HG03520 (cell line): ENCODE results near the gene DUSP19.
"Not testable (repeated sequence)": the region's sequence is repeated elsewhere in the genome, so short reads cannot be mapped to it uniquely, and the experiment has no call there.

Experiments
- ATAC-seq: cut with Tn5 transposase; IDR thresholded peaks from one replicate; pipeline ENCODE4 v1.9.1; 2021; ENCODE audit warnings: mild to moderate bottlenecking, moderate library complexity; ENCODE audit not compliant: unreplicated experiment

DUSP19 gene, protein sequence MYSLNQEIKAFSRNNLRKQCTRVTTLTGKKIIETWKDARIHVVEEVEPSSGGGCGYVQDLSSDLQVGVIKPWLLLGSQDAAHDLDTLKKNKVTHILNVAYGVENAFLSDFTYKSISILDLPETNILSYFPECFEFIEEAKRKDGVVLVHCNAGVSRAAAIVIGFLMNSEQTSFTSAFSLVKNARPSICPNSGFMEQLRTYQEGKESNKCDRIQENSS

DNA sequence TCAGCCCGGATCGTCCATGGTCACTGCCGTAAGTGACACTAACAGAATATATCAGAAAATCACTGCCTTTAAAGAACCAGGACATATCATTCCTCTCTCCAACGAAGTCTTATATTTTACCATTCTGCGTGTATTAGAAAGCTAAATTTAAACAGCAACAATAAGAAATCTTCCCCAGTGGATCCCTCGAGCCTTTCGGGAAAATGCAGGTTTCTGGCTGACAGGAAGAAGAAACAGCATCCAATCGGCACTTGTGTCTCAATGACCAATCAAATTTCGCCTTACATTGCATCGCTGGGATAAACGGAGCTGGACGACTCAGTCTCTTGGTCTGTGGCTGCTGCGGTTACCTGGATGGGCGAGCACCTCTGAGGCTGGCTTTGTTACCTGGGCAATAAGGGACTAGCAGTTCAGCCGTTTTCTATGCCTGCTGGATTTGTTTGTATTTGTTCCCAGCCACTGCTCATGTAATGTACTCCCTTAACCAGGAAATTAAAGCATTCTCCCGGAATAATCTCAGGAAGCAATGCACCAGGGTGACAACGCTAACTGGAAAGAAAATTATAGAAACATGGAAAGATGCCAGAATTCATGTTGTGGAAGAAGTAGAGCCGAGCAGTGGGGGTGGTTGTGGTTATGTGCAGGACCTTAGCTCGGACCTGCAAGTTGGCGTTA, at the start of gene DUSP19:
Gene DUSP19, plus strand, starts transcription at position 284 of the 675 bp plus-strand sequence. Its CDS starts 187 bp downstream, at position 471.
- peak; percentile 83 for ATAC-seq

DNA sequence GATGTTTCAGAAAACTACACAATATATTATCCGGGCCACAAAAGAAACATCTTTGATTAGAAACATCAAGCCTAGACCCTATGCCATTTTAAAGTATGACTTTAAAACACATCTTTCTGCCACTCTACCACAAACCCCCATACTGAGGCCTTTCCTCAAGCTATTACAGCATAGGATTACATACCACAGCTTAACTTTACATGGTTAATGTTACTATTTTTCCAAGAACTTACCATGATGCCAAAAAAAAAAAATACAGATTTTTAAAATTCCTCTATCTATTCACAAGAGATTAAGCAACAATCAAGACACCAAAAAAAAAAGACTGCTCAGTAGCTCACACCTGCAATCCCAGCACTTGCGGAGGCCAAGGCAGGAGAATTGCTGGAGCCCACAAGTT, 49.3 kb upstream of the DUSP19 start:
- ATAC-seq = no peak

DNA sequence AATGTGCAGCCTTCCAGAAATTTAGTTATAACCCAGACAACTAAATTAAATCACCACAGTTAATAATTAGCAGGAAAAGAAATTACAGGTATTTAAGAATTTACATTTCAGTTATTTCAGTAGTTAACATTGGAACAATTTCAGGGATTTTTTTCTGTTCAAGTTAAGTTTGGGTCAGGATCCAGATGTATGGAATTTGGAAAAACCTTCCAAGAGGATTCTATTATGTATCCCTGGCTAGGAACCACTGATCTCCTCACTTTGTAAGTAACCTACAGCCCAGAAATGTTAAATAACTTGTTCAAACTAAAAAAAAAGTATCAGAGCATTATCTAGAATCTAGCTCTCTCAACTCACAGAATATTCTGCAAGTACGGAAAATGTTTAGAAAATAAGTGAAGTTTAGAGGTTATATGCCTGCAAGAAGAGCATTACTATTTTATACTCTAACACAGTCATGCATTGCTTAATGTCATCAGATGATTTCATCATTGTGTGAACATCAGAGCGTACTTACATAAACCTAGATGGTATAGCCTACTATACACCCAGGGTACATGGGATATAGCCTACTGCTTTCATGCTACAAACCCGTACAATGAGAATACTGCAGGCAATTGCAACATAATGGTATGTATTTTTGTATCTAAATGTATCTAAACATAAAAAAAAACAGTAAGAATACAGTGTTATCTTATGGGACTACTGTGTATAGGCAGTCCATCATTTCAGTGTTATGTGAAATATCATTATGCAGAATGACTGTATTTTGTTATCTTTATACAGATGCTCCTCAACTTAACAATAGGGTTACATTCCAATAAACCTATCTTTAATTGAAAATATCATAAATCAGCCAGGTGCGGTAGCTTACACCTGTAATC, 46.4 kb upstream of the DUSP19 start:
- no peak for ATAC-seq

DNA sequence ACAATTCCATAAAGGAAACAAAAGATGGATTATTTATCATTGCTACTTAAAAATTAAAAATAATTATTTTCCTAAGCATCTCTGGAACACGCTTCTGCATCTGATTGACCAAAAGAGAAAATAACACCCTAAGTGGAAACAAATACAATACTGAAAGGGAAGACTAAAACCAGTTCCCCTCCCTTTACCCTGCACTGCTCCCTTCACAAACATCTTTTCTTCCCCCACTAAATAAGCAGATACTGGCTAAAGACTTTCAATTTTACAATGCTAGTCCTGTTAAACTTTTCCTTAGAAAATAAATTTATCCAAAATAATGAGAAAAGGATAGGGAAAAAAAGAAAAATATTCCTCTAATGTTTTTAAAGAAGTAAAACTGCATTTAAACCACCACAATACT, 44.6 kb upstream of the DUSP19 start:
- ATAC-seq = no peak

DNA sequence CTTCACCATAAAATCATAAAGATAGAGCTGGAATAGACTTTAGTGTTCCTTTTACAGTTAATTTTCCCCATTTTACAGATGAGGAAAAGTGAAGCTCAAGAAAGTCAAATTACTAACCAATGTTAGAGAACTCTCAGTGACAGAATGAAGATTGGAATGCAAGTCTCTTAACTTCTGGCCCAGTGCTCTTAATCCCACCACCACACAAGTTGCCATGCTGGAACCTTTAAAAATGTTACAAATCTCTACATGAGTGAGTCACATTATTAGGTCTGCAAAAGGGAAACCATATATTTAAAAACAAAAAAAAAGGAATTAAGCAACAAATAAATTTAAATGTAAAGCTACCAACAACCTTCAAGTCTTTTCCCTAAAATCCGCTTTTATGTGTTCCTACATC, 43.7 kb upstream of the DUSP19 start:
- ATAC-seq = no peak

DNA sequence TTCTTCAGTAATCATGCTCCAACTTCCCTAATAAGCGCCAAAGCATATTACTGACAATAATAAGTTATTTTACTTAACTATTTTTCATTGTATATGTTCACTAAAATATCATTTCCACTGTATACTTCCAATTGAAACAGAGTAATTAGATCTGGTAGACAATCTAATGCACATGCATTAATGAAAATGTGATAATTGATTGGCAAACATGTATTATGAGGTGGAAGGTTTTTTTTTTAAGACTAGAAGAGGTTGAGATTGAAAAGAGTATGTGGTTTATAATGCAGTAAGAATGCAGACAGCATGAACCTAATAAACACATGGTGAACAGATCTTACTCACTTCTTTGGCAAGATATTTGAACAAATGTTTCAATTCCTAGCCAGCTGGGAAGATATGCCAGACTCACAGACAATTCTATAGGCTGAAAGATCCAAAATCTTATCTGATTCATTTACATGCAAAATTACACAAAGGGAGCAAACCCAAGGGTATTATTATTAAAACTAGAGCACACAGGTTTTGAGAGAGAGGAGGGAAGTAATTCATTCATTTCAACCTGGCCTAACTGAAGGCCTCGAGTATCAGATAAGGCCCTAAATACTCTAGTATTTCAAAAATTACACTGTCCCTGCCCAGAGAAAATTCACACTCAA, 43.1 kb upstream of the DUSP19 start:
- no peak for ATAC-seq

DNA sequence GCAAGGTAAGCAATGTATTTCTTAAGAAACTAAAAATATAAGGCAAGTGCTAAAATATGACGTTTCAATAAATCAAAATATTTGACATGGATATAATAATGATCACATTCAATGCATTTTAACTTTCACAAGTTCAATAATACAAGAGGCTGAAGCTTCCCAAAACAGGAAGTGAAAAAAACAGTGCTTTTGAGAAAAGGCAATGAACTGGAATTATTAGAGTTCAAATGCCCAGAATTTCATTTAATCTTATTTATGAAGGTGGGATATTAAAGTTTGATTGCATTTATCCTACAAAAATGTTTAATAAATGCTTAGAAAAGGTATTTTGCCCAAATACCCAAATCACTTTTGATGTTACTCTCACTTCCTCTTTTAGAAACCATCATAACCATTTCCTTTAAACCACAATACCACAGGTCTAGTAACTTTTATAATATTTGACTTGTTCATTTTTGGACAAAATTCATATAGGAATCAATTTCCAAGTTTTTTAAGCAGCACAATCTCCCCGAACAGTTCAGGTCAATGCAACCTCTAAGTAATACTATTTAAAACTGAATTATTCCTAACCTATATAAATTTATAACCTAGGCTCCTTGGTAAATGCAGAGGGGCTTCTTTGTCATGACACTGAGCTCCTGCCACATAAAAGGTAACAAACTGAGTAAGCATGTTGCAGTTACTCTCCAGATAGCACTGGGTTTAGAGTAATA, 42.4 kb upstream of the DUSP19 start:
- peak; percentile 54 for ATAC-seq

DNA sequence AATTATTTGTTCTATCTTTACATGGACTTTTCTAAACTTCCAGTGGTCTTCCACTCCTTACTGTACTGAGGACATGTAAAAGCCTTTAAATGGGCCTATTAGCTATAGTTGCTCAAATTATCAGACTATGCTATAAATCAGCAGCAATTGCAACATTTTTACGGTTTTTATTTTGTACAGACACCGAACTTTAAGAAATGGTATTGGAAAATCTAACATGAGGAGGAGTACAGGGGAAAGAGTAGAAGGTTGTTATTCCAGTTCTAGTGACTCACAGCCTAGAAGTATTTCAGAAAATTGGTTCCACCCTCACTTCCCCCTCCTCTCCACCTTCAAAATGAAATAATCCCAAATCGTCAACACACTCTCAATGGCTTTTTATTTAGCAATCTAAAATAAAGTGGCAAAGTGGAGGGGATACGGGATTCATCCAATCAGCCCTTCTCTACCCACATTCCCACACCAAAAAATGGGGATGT, 41.4 kb upstream of the DUSP19 start:
- ATAC-seq = no peak

DNA sequence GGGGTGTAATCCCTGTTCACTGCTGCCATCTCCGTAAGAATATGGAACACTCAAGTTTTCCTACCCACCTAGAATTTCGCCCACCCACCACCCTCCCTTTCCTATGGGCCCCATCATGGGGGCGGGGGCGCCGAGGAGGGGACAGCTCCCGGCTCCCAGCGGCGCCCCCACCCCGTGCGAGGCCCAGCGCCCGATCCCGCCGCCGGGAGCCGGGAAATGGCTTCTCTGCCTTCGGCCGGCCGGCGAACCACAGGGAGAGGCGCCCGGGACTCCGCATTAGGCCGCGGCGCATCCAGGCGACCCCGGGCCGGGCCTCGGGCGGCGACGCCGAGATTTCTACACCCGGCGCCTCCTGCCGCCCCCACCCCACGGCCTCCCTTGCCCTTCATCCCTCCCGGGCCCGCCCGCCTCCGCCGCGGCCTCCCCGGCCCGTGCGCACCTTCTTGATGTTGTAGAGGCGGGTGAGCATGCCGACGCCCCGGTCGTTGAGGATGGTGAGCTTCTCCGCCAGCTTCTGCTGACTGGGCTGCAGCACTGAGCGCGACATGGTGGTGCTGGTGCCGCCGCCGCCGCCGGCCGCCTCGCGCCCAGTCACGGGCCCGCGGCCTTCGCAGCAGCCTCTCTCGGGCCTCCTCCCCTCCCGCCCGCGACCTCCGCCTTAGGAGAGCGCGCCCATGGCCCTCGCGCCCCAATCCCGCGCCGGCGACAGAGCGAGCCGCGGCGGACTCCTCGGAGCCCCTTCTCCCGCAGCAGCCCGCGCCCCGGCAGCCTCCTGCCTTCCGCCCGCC, 40.8 kb upstream of the DUSP19 start:
- ATAC-seq = peak; percentile 32

DNA sequence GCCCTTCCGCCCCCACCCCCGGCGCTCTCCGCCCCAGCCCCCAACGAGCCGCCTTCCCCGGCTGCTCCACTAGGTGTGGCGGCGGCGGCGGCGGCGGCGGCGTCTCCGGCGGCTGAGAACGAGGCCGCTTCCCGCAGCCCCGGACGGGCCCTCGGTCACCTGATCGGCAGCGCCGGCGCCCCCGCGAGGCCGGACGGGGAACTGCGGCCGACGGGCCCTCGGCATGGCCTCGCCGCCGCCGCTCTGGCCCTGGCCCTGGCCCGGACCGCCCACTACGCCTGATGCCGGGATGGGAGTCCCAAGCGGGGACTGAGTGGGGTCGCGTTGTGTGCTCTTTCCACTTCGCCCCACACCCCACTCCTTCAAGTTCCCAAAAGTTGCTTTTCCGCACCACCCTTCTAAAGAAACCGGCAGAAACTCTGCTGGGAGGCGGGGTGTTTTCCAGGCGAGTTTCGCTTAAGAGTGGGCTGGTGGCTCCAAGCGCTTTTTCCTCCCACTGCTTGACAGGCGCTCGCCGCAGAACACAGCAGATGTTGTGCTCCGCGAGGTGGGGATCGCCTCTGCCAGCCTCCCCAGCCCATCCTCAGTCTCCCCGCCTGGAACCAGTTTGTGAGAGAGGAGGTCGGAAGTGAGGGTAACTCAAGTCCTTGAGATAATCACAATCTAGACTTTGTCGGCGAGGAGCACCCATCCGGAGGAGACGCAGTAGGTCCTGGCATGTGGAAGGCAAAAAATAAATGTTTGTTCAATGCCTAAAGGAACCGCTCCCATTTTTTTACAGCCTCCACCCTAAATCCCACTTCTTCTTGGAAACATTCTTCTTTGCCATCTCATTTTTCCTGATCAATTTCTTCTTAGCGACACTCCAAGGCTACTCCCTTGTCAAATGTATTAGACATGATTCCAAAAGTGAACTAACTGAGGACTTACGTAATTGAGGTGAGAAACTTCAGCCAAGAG, 39.9 kb upstream of the DUSP19 start, which contains the start of gene NCKAP1:
Gene NCKAP1, minus strand, starts transcription at position 117 of the 960 bp plus-strand sequence. CDS start 358 bp downstream, outside the sequence.
- ATAC-seq = peak; percentile 68

DNA sequence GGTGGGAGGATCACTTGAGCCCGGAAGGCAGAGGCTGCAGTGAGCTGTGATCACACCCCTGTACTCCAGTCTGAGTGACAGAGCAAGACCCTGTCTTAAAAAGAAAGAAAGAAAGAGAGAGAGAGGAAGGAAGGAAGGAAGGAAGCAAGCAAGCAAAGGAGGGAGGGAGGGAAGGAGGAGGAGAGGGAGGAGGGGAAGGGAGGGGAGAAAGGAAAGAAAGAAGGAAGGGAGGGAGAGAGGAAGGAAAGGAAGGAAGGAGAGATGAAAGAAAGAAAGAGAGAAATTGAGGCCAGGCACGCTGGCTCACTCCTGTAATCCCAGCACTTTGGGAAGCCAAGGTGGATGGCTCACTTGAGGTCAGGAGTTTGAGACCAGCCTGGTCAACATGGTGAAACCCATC, 37.9 kb upstream of the DUSP19 start:
- no peak for ATAC-seq

DNA sequence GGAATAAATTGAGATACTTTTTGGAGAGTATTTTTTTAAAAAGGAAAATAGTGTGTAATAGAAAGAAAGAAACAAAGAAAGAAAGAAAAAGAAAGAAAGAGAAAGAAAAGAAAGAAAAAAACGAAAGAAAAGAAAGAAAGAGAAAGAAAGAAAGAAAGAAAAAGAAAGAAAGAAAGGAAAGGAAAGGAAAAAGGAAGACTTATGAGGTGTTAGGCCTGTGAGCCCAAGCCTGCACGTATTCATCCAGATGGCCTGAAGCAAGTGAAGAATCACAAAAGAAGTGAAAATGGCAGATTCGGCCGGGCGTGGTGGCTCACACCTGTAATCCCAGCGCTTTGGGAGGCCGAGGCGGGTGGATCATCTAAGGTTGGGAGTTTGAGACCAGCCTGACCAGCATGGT, 35.0 kb upstream of the DUSP19 start:
- ATAC-seq = not testable (repeated sequence)

DNA sequence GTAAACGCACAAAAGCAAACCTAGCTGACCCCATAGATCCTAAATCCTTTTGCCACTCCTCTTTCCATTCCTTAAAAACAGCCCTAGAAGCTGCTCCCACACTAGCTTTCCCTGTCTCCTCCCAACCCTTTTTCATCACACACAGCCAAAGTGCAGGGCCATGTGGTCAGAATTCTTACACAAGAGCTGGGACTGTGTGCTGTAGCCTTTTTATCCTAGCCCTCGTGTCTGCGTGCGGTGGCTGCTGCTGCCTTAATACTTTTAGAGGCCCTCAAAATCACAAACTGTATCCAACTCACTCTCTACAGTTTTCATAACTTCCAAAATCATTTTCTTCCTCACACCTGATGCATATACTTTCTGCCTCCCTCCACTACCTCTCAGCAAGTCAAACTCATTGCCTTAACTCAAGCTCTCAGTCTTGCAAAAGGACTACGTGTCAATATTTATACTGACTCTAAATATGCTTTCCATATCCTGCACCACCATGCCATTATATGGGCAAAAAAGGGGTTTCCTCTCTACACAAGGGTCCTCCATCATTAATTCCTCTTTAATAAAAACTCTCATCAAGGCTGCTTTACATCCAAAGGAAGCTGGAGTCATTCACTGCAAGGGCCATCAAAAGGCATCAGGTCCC, 30.9 kb upstream of the DUSP19 start:
- not testable (repeated sequence) for ATAC-seq

DNA sequence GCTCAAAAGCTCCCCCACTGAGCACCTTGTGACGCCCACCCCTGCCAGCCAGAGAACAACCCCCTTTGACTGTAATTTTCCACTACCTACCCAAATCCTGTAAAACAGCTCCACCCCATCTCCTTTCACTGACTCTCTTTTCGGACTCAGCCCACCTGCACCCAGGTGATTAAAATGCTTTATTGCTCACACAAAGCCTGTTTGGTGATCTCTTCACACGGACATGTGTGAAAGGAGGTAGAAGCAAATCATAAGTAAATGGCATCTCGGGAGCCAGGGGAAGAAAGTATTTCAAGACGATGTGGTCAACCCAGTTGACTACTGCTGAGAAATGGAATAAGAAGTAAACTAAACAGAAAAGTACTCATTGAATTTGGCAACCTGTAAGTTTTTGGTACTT, 29.1 kb upstream of the DUSP19 start:
- ATAC-seq = no peak

DNA sequence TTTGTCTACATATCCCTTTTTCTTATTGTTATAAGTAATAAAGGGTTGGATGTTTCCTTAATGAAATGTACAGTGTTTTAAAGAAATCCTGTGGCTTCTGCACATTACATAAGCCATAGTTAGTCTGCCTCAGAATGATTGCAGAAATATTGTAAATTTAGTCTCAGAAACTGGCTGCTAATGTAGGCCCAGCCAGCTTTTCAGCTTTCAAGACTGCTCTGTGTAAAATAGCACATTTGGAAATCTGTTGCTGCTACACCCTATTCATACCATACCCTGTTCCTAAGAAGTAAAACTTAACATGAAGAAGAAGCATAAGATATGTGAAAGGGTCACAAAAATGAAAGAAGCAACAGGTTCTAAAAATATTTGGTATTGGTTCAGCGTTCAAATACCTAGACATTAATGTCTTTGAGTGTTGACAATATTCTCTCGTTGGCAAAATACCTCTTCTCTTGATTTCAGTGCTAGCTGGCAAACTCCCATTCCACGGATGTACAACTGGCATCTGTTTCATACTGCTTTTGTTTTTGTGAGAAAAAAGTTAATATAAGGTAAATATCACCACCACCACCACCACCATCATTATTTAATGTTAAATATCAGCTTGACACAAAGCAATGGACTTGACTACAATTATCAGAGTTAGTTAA, 21.1 kb upstream of the DUSP19 start:
- peak; percentile 39 for ATAC-seq

DNA sequence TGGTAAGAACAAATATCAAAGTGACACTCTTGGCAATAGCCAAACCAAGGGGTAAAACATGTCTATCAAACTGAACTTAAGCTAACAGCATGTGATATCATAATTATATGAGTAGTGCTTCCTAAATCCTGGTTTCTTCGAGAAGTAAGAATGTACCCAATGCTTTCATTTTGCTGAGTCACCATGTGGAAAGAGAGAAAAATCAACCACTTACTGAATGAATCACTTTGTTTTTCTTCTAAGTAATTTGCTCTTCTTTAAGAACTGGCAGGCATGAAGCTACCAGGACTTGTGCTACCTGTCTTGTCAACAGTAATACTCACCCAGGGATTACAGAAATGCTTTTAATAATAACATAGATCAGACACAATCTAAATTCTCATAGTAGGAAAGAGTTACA, 19.0 kb upstream of the DUSP19 start:
- ATAC-seq = no peak

DNA sequence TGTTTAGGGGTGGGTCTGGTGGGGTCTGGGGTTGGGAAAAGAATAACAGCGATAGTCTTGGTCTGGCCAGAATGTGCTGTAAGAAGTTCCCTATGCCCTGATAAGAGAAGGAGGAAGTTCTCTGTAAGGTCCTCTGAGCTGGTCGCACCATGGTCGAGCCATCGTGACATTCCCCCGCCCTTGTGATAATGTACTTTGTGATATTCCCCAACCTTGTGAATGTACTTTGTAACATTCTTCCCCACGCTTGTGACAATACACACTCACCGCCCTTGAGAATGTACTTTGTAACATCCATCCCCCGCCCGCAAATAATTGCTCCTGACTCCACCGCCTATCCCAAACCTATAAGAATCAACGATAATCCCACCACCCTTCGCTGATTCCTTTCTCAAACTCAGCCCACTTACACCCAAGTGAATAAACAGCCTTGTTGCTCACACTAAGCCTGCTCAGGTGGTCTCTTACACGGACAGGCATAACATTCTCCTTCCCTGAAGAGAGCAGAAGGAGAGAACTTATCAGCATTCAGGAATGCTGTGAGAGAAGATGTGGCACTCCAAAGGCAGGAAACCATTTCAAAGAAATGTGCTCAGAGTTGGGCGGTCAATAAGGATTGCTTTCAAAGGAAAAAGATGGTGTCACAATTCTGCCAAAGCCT, 17.8 kb upstream of the DUSP19 start:
- no peak for ATAC-seq
